SJSA1 (cell line): ENCODE results near the gene AHNAK2. TPM values are rescaled to one million over a fixed set of nuclear protein-coding genes. Genes with fewer than 3 reads are reported as not detected.
"Not testable (repeated sequence)": the region's sequence is repeated elsewhere in the genome, so short reads cannot be mapped to it uniquely, and the experiment has no call there.

Source experiments
- DNase-seq, 2 experiments: peaks; one replicate each; pipeline ENCODE4 v3.0.0-alpha.2; 2015 to 2020; ENCODE audit warnings: low spot score in 2 of 2, low read depth in 1 of 2
- H3K27ac ChIP-seq: fragments of 250-450 bp; sonication (Bioruptor Pico); 2 replicates; pipeline ENCODE4 v1.5.1; 2020; ENCODE audit warnings: mild to moderate bottlenecking, moderate library complexity
- H3K27me3 ChIP-seq: fragments of 250-450 bp; sonication (Bioruptor Pico); replicated peaks from 2 replicates; pipeline ENCODE4 v1.5.1; 2020; ENCODE audit warnings: mild to moderate bottlenecking, moderate library complexity
- H3K36me3 ChIP-seq: fragments of 250-450 bp; sonication (Bioruptor Pico); 2 replicates; pipeline ENCODE4 v1.5.1; 2020; ENCODE audit warnings: mild to moderate bottlenecking
- H3K4me1 ChIP-seq: fragments of 250-450 bp; sonication (Bioruptor Pico); replicated peaks from 2 replicates; pipeline ENCODE4 v1.6.1; 2021; ENCODE audit warnings: mild to moderate bottlenecking
- H3K4me3 ChIP-seq: fragments of 250-450 bp; sonication (Bioruptor Pico); 2 replicates; pipeline ENCODE4 v1.5.1; 2020; ENCODE audit warnings: mild to moderate bottlenecking
- H3K9me3 ChIP-seq: fragments of 250-450 bp; sonication (Bioruptor Pico); replicated peaks from 2 replicates; pipeline ENCODE4 v1.5.1; 2020; ENCODE audit warnings: mild to moderate bottlenecking
- total RNA-seq: library from RNA; depleted of rRNA; stranded (reverse); fragments of >200 nt; shearing (Covaris generic); gene quantifications from 2 replicates; pipeline ENCODE4 v1.2.3, GENCODE V29; 2014; rRNA removed

The AHNAK2 gene
- total RNA-seq, 1 experiment from 2014 or later: 8.9 TPM

DNA sequence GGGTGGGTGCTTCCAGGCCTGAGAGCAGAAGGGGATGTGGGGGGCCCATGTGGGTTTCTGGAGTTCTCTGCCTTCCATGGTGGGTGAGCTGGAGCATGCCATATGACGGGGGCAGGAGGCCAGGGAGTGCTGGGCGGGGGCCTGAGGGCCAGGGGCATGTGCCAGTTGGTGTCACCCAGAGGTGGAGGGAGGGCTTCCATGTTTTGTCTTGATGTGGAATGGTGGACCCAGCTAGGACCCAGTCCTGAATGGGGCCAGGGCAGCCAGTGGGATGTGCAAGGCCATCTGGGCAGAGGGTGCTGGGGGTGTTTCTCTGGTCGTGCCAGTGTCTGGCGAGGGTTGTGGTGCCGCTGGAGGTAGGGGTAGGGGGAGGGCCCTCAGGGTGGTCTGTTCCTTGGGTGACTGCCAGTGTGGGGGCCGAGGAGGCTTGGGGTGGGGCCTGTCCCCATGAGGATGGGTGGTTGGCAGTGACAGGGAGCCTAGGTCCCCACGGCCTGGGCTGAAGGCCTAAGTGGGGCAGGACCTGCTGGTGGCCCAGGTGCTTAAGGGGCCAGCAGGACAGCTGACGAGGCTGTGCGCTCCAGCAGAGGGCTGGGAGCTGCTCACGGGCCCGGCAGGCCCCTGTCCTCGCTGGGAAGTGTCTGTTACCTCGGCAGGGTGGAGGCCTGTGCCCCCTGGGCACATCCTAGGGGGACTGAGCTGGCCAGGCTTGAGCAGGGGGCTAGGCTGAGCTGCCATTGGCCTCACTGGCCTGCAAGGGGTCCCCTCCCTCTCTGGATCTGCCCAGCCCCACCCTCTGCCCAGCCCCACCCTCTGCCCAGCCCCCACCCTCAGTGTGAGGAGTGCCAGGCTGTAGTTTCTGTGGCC, 86.3 kb downstream of the AHNAK2 start:
- no peaks in the 10 kb centered on the region for H3K4me1 ChIP-seq
- H3K27ac ChIP-seq: no peak overlapping the region
- no peaks in the 10 kb centered on the region for H3K27me3 ChIP-seq
- no peak for DNase-seq
- no peaks in the 10 kb centered on the region for H3K9me3 ChIP-seq
- H3K36me3 ChIP-seq: 0 out of 2 replicates have a peak, but pooled peaks cover 3% of the 10 kb centered on the region
- H3K4me3 ChIP-seq: no peak overlapping the region

DNA sequence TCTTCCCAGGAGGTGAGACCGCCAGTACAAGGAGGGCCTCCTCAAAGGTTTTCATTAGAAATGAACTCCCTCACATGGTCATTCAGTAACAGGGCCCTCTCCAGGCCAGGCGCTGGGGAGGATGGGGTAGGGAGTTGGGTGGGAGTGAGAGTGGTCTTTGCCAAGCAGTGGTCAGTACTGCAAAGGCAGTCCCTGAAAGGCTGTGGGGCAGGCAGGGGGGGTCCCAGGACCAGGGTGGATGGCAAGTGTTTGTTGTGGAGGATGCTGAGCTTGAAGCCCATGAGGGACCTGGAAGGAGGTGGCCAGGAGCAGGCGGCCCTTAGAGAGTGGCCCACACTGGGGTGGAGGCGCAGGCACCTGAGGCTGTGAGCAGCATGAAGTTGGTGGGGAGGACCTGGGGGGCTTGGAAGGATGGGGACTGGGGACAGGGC, 87.0 kb downstream of the AHNAK2 start:
- Histone ChIP-seq H3K9me3 (no peaks in the 10 kb centered on the region), H3K27me3 (no peaks in the 10 kb centered on the region), H3K36me3 (peaks cover 6% of the 10 kb centered on the region; the same call in 1 of the 2 replicates), H3K27ac (no peak overlapping the region), H3K4me1 (no peaks in the 10 kb centered on the region), H3K4me3 (no peak overlapping the region)
- no peak for DNase-seq

DNA sequence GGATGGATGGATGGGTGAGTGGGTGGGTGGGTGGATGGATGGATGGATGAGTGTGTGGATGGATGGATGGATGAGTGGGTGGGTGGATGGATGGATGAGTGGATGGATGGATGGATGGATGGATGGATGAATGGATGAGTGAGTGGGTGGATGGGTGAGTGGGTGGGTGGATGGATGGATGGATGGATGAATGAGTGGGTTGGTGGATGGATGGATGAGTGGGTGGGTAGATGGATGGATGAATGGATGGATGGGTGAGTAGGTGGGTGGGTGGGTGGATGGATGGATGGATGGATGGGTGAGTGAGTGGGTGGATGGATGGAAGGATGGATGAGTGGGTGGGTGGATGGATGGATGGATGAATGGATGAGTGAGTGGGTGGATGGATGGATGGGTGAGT, 87.9 kb downstream of the AHNAK2 start:
- H3K9me3 ChIP-seq, DNase-seq, H3K36me3 ChIP-seq, H3K4me1 ChIP-seq, H3K27me3 ChIP-seq, H3K27ac ChIP-seq, H3K4me3 ChIP-seq: not testable (repeated sequence)

- Histone ChIP-seq H3K27me3 (no peaks in the 10 kb centered on the region), H3K36me3 (peaks cover 6% of the 10 kb centered on the region; the same call in 1 of the 2 replicates), H3K9me3 (no peaks in the 10 kb centered on the region), H3K27ac (no peak overlapping the region), H3K4me1 (no peaks in the 10 kb centered on the region), H3K4me3 (no peak overlapping the region)
- DNase-seq: no peak
Measured at GRCh38 chr14:104889375-104889757, 88.8 kb downstream of the AHNAK2 start.

- no peaks in the 10 kb centered on the region for H3K4me1 ChIP-seq
- no peaks in the 10 kb centered on the region for H3K9me3 ChIP-seq
- H3K27me3 ChIP-seq: no peaks in the 10 kb centered on the region
- no peak overlapping the region for H3K4me3 ChIP-seq
- H3K36me3 ChIP-seq: peaks cover 9% of the 10 kb centered on the region
- no peak overlapping the region for H3K27ac ChIP-seq
- no peak for DNase-seq
Measured at GRCh38 chr14:104888489-104889374, 89.4 kb downstream of the AHNAK2 start.

GRCh38 chr14:104887623-104888488, 90.3 kb downstream of the AHNAK2 start:
- no peaks in the 10 kb centered on the region for H3K9me3 ChIP-seq
- H3K27me3 ChIP-seq: no peaks in the 10 kb centered on the region
- H3K4me3 ChIP-seq: no peak overlapping the region
- peaks cover 16% of the 10 kb centered on the region for H3K36me3 ChIP-seq
- no peak for DNase-seq
- no peaks in the 10 kb centered on the region for H3K4me1 ChIP-seq
- H3K27ac ChIP-seq: no peak overlapping the region

Other genes with a start within 250 kb of the AHNAK2 start
- gene SIVA1, start 225.2 kb downstream of the AHNAK2 start, total RNA-seq: 444 and 466 TPM in 2 replicates
- gene AKT1, start 182.6 kb downstream of the AHNAK2 start, total RNA-seq: 176 and 213 TPM in 2 replicates
- 1.4 and 6.7 TPM in 2 replicates for gene ZBTB42, start 177.3 kb downstream of the AHNAK2 start, total RNA-seq
- gene CEP170B, start 113.1 kb downstream of the AHNAK2 start, total RNA-seq: 5.9 and 9.3 TPM in 2 replicates
- not detected in 2 replicates for gene PLD4, start 53.5 kb downstream of the AHNAK2 start, total RNA-seq
- 3.6 and 3.8 TPM in 2 replicates for gene CLBA1, start 7.4 kb upstream of the AHNAK2 start, total RNA-seq
- gene CDCA4, start 42.7 kb upstream of the AHNAK2 start, total RNA-seq: 63.2 and 83.6 TPM in 2 replicates
- not detected in 2 replicates for gene GPR132, start 87.1 kb upstream of the AHNAK2 start, total RNA-seq
- 125 and 160 TPM in 2 replicates for gene JAG2, start 190.4 kb upstream of the AHNAK2 start, total RNA-seq
- gene NUDT14, start 202.9 kb upstream of the AHNAK2 start, total RNA-seq: 31.8 and 41.3 TPM in 2 replicates